Esophagus muscularis mucosa (tissue), 4 donors: ENCODE measurements around the gene ANKRD39. TPM values are rescaled to one million over a fixed set of nuclear protein-coding genes. Genes with fewer than 3 reads are reported as not detected.

ENCODE experiments used
- DNase-seq: peaks from one replicate; pipeline ENCODE4 v3.0.0-alpha.2; 2017; ENCODE audit errors: extremely low spot score
- H3K27ac ChIP-seq, 4 donors: fragments of 200-600 bp; sonication (generic); replicated peaks in 1 of 4; 1 replicate in 3 of 4; 2 replicates in 1 of 4; pipeline ENCODE4 v1.5.1; 2016 to 2019; ENCODE audit warnings: mild to moderate bottlenecking in 1 of 4
- H3K27me3 ChIP-seq, 4 donors: fragments of 200-600 bp; sonication (generic); one replicate each; pipeline versions ENCODE4 v1.5.1 to v1.6.0; 2016 to 2019
- H3K36me3 ChIP-seq, 4 donors: fragments of 200-600 bp; sonication (generic); one replicate each; pipeline ENCODE4 v1.5.1; 2016 to 2019
- H3K4me1 ChIP-seq, 4 donors: fragments of 200-600 bp; sonication (generic); one replicate each; pipeline ENCODE4 v1.5.1; 2016 to 2019
- H3K4me3 ChIP-seq, 4 donors: fragments of 200-600 bp; sonication (generic); 1 replicate in 2 of 4; 2 replicates in 2 of 4; pipeline ENCODE4 v1.5.1; 2016 to 2019; ENCODE audit warnings: mild to moderate bottlenecking in 4 of 4, moderate library complexity in 1 of 4
- H3K9me3 ChIP-seq, 4 donors: fragments of 200-600 bp; sonication (generic); 1 replicate in 3 of 4; 2 replicates in 1 of 4; pipeline ENCODE4 v1.5.1; 2016 to 2019
- CTCF ChIP-seq, 3 experiments: fragments of 200-600 bp in 2 of 3; fragments of 450-650 bp in 1 of 3; sonication (generic) in 2 of 3; IDR thresholded peaks; one replicate each; pipeline ENCODE4 v1.5.1; 2017 to 2019; ENCODE audit warnings: antibody characterized with exemption in 3 of 3, mild to moderate bottlenecking in 2 of 3, moderate library complexity in 1 of 3
- EP300 ChIP-seq: sonication (generic); formaldehyde crosslinking; IDR thresholded peaks from one replicate; pipeline ENCODE4 v1.6.1; 2017; ENCODE audit warnings: antibody characterized with exemption
- POLR2A ChIP-seq: fragments of 450-650 bp; IDR thresholded peaks from one replicate; pipeline ENCODE4 v1.6.1; 2017; ENCODE audit warnings: antibody characterized with exemption, moderate library complexity, mild to moderate bottlenecking, low read depth
- POLR2AphosphoS5 ChIP-seq, 2 donors: sonication (generic); formaldehyde crosslinking; IDR thresholded peaks; one replicate each; pipeline ENCODE4 v1.6.1; 2017; ENCODE audit warnings: antibody characterized with exemption in 2 of 2
- WGBS: methylation state at CpG from one replicate; pipeline ENCODE4 v1.1.5; 2018; 5-methylcytosine and 5-hydroxymethylcytosine counted together
- intact Hi-C: fragments of 100-400 bp; cut with DNase I; formaldehyde crosslinking; loops from one replicate; pipeline ENCODE4 v1.15.1; 2023
- total RNA-seq, 4 donors: library from RNA; depleted of rRNA; stranded (reverse); fragments of >200 nt; gene quantifications; one replicate each; pipeline versions ENCODE4 v1.1.0 to v1.2.1, GENCODE V29; 2016

ANKRD39 gene
- total RNA-seq, 4 donors from 2014 or later, result 12.4 to 17.2 (median 14.7) TPM

GRCh38 chr2:96819876-96820511 lies 37.8 kb downstream of the ANKRD39 start:
- H3K27ac ChIP-seq, result no peak overlapping the region
- H3K4me1 ChIP-seq, result peaks cover 59 to 85% (median 83%) of the 10 kb centered on the region in 4 donors
- H3K9me3 ChIP-seq, result no peaks in the 10 kb centered on the region
- WGBS, result 86% methylated on average over 11 of the region's 12 CpGs
- H3K27me3 ChIP-seq, result no peaks in the 10 kb centered on the region
- H3K36me3 ChIP-seq, result peaks cover 0 to 23% (median 8%) of the 10 kb centered on the region in 4 donors
- DNase-seq, result no peak
- TF ChIP-seq EP300 (no peak), CTCF (IDR thresholded peaks at IDR 0.05) (no peak), POLR2AphosphoS5 (IDR thresholded peaks at IDR 0.05) (no peak), POLR2A (no peak)
- H3K4me3 ChIP-seq, result no peak overlapping the region
- intact Hi-C loops, result loop anchor here (5.0 to 10.0 kb wide), 2 partner anchors 58 to 185 kb away; partner anchors contain the start of genes CNNM4 and KANSL3

- WGBS, result 72% methylated on average over 7 of the region's 10 CpGs
- Histone ChIP-seq H3K9me3 (no peaks in the 10 kb centered on the region), H3K4me3 (peak overlapping the region; percentile 4 to 69 (median 16)), H3K27me3 (no peaks in the 10 kb centered on the region), H3K27ac (no peak overlapping the region), H3K4me1 (peaks cover 55 to 80% (median 78%) of the 10 kb centered on the region in 4 donors), H3K36me3 (peaks cover 0 to 18% (median 5%) of the 10 kb centered on the region in 4 donors)
- intact Hi-C loops, result loop anchor here (5.0 to 10.0 kb wide), 2 partner anchors 57 to 185 kb away; partner anchors contain the start of genes CNNM4 and KANSL3
- TF ChIP-seq EP300 (no peak), POLR2A (no peak), POLR2AphosphoS5 (IDR thresholded peaks at IDR 0.05) (no peak), CTCF (IDR thresholded peaks at IDR 0.05) (no peak)
- no peak for DNase-seq
These were observed 38.5 kb downstream of the ANKRD39 start for GRCh38 chr2:96819128-96819875.

GRCh38 chr2:96817882-96818281 lies 39.9 kb downstream of the ANKRD39 start:
- Histone ChIP-seq H3K9me3 (no peaks in the 10 kb centered on the region), H3K27me3 (no peaks in the 10 kb centered on the region), H3K4me3 (peak overlapping the region; percentile 69 to 98 (median 86)), H3K4me1 (peaks cover 49 to 66% (median 64%) of the 10 kb centered on the region in 4 donors), H3K27ac (peak overlapping the region in 1 of 4 donors; percentile 97), H3K36me3 (peaks cover 0 to 12% (median under 1%) of the 10 kb centered on the region in 4 donors)
- no peak for TF ChIP-seq EP300
- no peak for TF ChIP-seq CTCF (IDR thresholded peaks at IDR 0.05)
- TF ChIP-seq POLR2A, result no peak
- TF ChIP-seq POLR2AphosphoS5 (IDR thresholded peaks at IDR 0.05), result no peak
- intact Hi-C loops, result loop anchor here (2.0 to 10.0 kb wide), 3 partner anchors 39 to 183 kb away; partner anchors contain the start of genes CNNM4 and KANSL3
- WGBS, result 83% methylated on average over 8 of the region's 8 CpGs
- DNase-seq, result no peak

- Histone ChIP-seq H3K4me1 (peaks cover 51 to 61% (median 58%) of the 10 kb centered on the region in 4 donors), H3K27ac (peak overlapping the region; percentile 72 to 97 (median 95)), H3K9me3 (no peaks in the 10 kb centered on the region), H3K4me3 (peak overlapping the region; percentile 69 to 98 (median 86)), H3K36me3 (peaks cover 0 to 9% (median 0%) of the 10 kb centered on the region in 4 donors), H3K27me3 (no peaks in the 10 kb centered on the region)
- WGBS, result 12% methylated on average over 14 of the region's 89 CpGs
- no peak for DNase-seq
- intact Hi-C loops, result loop anchor here (2.0 to 10.0 kb wide), 3 partner anchors 40 to 182 kb away; partner anchors contain the start of genes CNNM4 and KANSL3
- no peak for TF ChIP-seq EP300
- TF ChIP-seq CTCF (IDR thresholded peaks at IDR 0.05), result no peak
- no peak for TF ChIP-seq POLR2A
- no peak for TF ChIP-seq POLR2AphosphoS5 (IDR thresholded peaks at IDR 0.05)
These were observed 40.7 kb downstream of the ANKRD39 start for GRCh38 chr2:96816836-96817702.
